GM12864 (cell line): ENCODE data around the gene TCAP.
"Not testable (repeated sequence)": the region's sequence is repeated elsewhere in the genome, so short reads cannot be mapped to it uniquely, and the experiment has no call there.

Source experiments
- DNase-seq: peaks from one replicate; pipeline ENCODE4 v3.0.0-alpha.2; 2011; ENCODE audit warnings: low read depth
- H3K4me3 ChIP-seq: 2 replicates; pipeline ENCODE4 v1.5.1; 2011; ENCODE audit warnings: mild to moderate bottlenecking, low read depth, low read length, control low read depth
- CTCF ChIP-seq: IDR thresholded peaks from 2 replicates; pipeline ENCODE4 v1.5.1; 2011; ENCODE audit warnings: low read depth, mild to moderate bottlenecking, moderate library complexity, low read length, control low read depth, inconsistent platforms; ENCODE audit errors: missing control alignments

Gene TCAP

GRCh38 chr17:39688945-39689344, 23.8 kb downstream of the TCAP start:
- DNase-seq = no peak
- no peak for TF ChIP-seq CTCF
- peak overlapping the region; percentile 65; the same call in 1 of the 2 replicates for H3K4me3 ChIP-seq

GRCh38 chr17:39694593-39694992, 29.4 kb downstream of the TCAP start:
- DNase-seq = no peak
- no peak for TF ChIP-seq CTCF
- no peak overlapping the region for H3K4me3 ChIP-seq

- no peak for TF ChIP-seq CTCF
- H3K4me3 ChIP-seq = no peak overlapping the region
- no peak for DNase-seq
Measured at GRCh38 chr17:39695089-39695474, 29.9 kb downstream of the TCAP start.

- TF ChIP-seq CTCF = no peak
Measured at GRCh38 chr17:39696731-39697130, 31.6 kb downstream of the TCAP start.

GRCh38 chr17:39697961-39698360, 32.8 kb downstream of the TCAP start:
- no peak for DNase-seq
- no peak overlapping the region for H3K4me3 ChIP-seq
- no peak for TF ChIP-seq CTCF

More at GRCh38 chr17:39696731-39697130, 31.6 kb downstream of the TCAP start:
- no peak overlapping the region for H3K4me3 ChIP-seq
- DNase-seq = no peak

- not testable (repeated sequence) for H3K4me3 ChIP-seq, DNase-seq
Measured at GRCh38 chr17:39699157-39699817, 34.1 kb downstream of the TCAP start.

GRCh38 chr17:39699818-39700147, 34.6 kb downstream of the TCAP start, which contains the start of gene ERBB2:
TSS of gene ERBB2 (plus strand) at chr17:39700064. CDS start at chr17:39700239, 175 bp downstream.
- no peak for TF ChIP-seq CTCF
- H3K4me3 ChIP-seq = no peak within 1 kb of the TSS
- DNase-seq = no peak
